GM23338 (cell line): ENCODE data around the gene SPRR2B. TPM values are rescaled to one million over a fixed set of nuclear protein-coding genes. Genes with fewer than 3 reads are reported as not detected.
A peak's percentile ranks its signal among the peaks of the same experiment; 100 is the strongest.

Experiments used
- ATAC-seq: fragments of 200-7000 bp; cut with Tn5 transposase; 3 replicates; pipeline ENCODE4 v1.9.1; 2020
- DNase-seq: peaks from one replicate; pipeline ENCODE4 v3.0.0-alpha.2; 2015; ENCODE audit warnings: low spot score
- H2AFZ ChIP-seq: fragments of 200-600 bp; sonication (generic); 2 replicates; pipeline ENCODE4 v1.8.0; 2016; ENCODE audit warnings: antibody characterized with exemption, mild to moderate bottlenecking, moderate library complexity
- H3F3A ChIP-seq: fragments of 200-600 bp; sonication (generic); replicated peaks from 2 replicates; pipeline ENCODE4 v1.8.0; 2017; ENCODE audit warnings: antibody characterized with exemption, mixed run types, low read depth
- H3K27ac ChIP-seq: fragments of 200-600 bp; sonication (generic); 2 replicates; pipeline ENCODE4 v1.6.1; 2016; ENCODE audit warnings: low read depth
- H3K27me3 ChIP-seq: fragments of 200-600 bp; sonication (generic); 2 replicates; pipeline ENCODE4 v1.8.0; 2016; ENCODE audit warnings: mild to moderate bottlenecking, mixed run types, moderate library complexity; ENCODE audit not compliant: insufficient read depth
- H3K36me3 ChIP-seq: fragments of 200-600 bp; sonication (generic); 2 replicates; pipeline ENCODE4 v1.8.0; 2016; ENCODE audit warnings: mild to moderate bottlenecking; ENCODE audit not compliant: insufficient read depth
- H3K4me1 ChIP-seq: fragments of 200-600 bp; sonication (generic); 2 replicates; pipeline ENCODE4 v1.8.0; 2016; ENCODE audit warnings: mild to moderate bottlenecking, moderate library complexity; ENCODE audit not compliant: insufficient read depth
- H3K4me2 ChIP-seq: fragments of 200-600 bp; sonication (generic); 2 replicates; pipeline ENCODE4 v1.7.1; 2017; ENCODE audit warnings: mixed run types
- H3K4me3 ChIP-seq: fragments of 200-600 bp; sonication (generic); 2 replicates; pipeline ENCODE4 v1.6.1; 2016; ENCODE audit warnings: mixed run types
- H3K79me2 ChIP-seq: fragments of 200-600 bp; sonication (generic); replicated peaks from 2 replicates; pipeline ENCODE4 v1.8.0; 2017; ENCODE audit warnings: mild to moderate bottlenecking; ENCODE audit not compliant: insufficient read depth
- H3K9me2 ChIP-seq: fragments of 200-600 bp; sonication (generic); 2 replicates; pipeline ENCODE4 v1.8.0; 2017; ENCODE audit not compliant: insufficient read depth
- H4K20me1 ChIP-seq: fragments of 200-600 bp; sonication (generic); replicated peaks from 2 replicates; pipeline ENCODE4 v1.8.0; 2017; ENCODE audit warnings: mild to moderate bottlenecking; ENCODE audit not compliant: insufficient read depth
- H3K27ac Mint-ChIP-seq: 2 replicates; pipeline ENCODE4 v1.8.0; 2020; ENCODE audit warnings: inconsistent platforms, mild to moderate bottlenecking, moderate library complexity, mixed read lengths
- H3K27me3 Mint-ChIP-seq: 3 replicates; pipeline ENCODE4 v1.8.0; 2022; ENCODE audit warnings: low read depth, mild to moderate bottlenecking, moderate library complexity, mixed read lengths, inconsistent platforms; ENCODE audit not compliant: insufficient read depth, poor library complexity
- H3K36me3 Mint-ChIP-seq: 3 replicates; pipeline ENCODE4 v1.8.0; 2021; ENCODE audit warnings: low read depth, mild to moderate bottlenecking, inconsistent platforms, moderate library complexity, mixed read lengths
- H3K4me1 Mint-ChIP-seq: 3 replicates; pipeline ENCODE4 v1.8.0; 2020; ENCODE audit warnings: mild to moderate bottlenecking, inconsistent platforms, mixed read lengths
- H3K4me3 Mint-ChIP-seq: 3 replicates; pipeline ENCODE4 v1.8.0; 2021; ENCODE audit warnings: moderate library complexity, mild to moderate bottlenecking, inconsistent platforms, mixed read lengths
- H3K9me3 Mint-ChIP-seq: 3 replicates; pipeline ENCODE4 v1.8.0; 2020; ENCODE audit warnings: moderate library complexity, mild to moderate bottlenecking, inconsistent platforms, mixed read lengths
- CREB1 ChIP-seq: fragments of 250-450 bp; sonication (Bioruptor Pico); IDR thresholded peaks from 2 replicates; pipeline ENCODE4 v1.5.0; 2020; ENCODE audit warnings: low read depth, mild to moderate bottlenecking, moderate library complexity
- CTCF ChIP-seq, 2 experiments: fragments of 200-600 bp in 1 of 2; sonication (generic) in 1 of 2; conservative IDR thresholded peaks; 2 replicates each; pipeline versions ENCODE4 v1.5.1 to v1.6.1; 2016 to 2017; ENCODE audit warnings: antibody characterized with exemption in 2 of 2, low read depth in 2 of 2, mild to moderate bottlenecking in 2 of 2, moderate library complexity in 1 of 2
- ETS1 ChIP-seq: IDR thresholded peaks from 2 replicates; pipeline ENCODE4 v1.6.1; 2016; ENCODE audit warnings: antibody characterized with exemption
- EZH2 ChIP-seq: fragments of 200-600 bp; sonication (generic); IDR thresholded peaks from one replicate; pipeline ENCODE4 v1.8.0; 2017; ENCODE audit warnings: antibody characterized with exemption, mild to moderate bottlenecking, low read depth; ENCODE audit not compliant: unreplicated experiment
- EZH2phosphoT487 ChIP-seq: fragments of 200-600 bp; sonication (generic); IDR thresholded peaks from one replicate; pipeline ENCODE4 v1.8.1; 2018; ENCODE audit warnings: antibody characterized with exemption; ENCODE audit not compliant: unreplicated experiment
- JUNB ChIP-seq: IDR thresholded peaks from one replicate; pipeline ENCODE4 v1.6.1; 2016; ENCODE audit warnings: antibody characterized with exemption; ENCODE audit not compliant: unreplicated experiment
- NANOG ChIP-seq: IDR thresholded peaks from 2 replicates; pipeline ENCODE4 v1.6.1; 2016; ENCODE audit warnings: antibody characterized with exemption, borderline replicate concordance
- POLR2AphosphoS5 ChIP-seq: IDR thresholded peaks from 2 replicates; pipeline ENCODE4 v1.6.1; 2016; ENCODE audit warnings: antibody characterized with exemption, low read depth
- STAT1 ChIP-seq: IDR thresholded peaks from one replicate; pipeline ENCODE4 v1.6.1; 2016; ENCODE audit warnings: antibody characterized with exemption; ENCODE audit not compliant: unreplicated experiment
- ZNF331 ChIP-seq: fragments of 250-450 bp; sonication (Bioruptor Pico); IDR thresholded peaks from 2 replicates; pipeline ENCODE4 v1.5.0; 2020; ENCODE audit warnings: low read depth, mild to moderate bottlenecking, moderate library complexity
- polyA plus RNA-seq: library from polyadenylated mRNA; unstranded; fragments of >200 nt; fragmentation: Nextera tagmentation; extraction: Ambion mirVana; gene quantifications from 2 replicates; pipeline ENCODE4 v1.2.1, GENCODE V29; 2016
- total RNA-seq: library from RNA; depleted of rRNA; stranded (reverse); fragments of >200 nt; shearing (Covaris generic); gene quantifications from 2 replicates; pipeline ENCODE4 v1.2.3, GENCODE V29; 2014
- TF ChIP-seq, protein P1 (sequence below): IDR thresholded peaks from one replicate; pipeline ENCODE4 v1.6.1; 2018; ENCODE audit warnings: antibody characterized with exemption; ENCODE audit not compliant: unreplicated experiment

SPRR2B gene
- total and polyA plus RNA-seq, 2 experiments from 2014 or later: not detected

- TF ChIP-seq, protein P1, sequence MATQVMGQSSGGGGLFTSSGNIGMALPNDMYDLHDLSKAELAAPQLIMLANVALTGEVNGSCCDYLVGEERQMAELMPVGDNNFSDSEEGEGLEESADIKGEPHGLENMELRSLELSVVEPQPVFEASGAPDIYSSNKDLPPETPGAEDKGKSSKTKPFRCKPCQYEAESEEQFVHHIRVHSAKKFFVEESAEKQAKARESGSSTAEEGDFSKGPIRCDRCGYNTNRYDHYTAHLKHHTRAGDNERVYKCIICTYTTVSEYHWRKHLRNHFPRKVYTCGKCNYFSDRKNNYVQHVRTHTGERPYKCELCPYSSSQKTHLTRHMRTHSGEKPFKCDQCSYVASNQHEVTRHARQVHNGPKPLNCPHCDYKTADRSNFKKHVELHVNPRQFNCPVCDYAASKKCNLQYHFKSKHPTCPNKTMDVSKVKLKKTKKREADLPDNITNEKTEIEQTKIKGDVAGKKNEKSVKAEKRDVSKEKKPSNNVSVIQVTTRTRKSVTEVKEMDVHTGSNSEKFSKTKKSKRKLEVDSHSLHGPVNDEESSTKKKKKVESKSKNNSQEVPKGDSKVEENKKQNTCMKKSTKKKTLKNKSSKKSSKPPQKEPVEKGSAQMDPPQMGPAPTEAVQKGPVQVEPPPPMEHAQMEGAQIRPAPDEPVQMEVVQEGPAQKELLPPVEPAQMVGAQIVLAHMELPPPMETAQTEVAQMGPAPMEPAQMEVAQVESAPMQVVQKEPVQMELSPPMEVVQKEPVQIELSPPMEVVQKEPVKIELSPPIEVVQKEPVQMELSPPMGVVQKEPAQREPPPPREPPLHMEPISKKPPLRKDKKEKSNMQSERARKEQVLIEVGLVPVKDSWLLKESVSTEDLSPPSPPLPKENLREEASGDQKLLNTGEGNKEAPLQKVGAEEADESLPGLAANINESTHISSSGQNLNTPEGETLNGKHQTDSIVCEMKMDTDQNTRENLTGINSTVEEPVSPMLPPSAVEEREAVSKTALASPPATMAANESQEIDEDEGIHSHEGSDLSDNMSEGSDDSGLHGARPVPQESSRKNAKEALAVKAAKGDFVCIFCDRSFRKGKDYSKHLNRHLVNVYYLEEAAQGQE: no peak
- TF ChIP-seq EZH2 (no peak), NANOG (no peak), ZNF331 (CRISPR knock-in tag) (no peak), ETS1 (no peak), CREB1 (CRISPR knock-in tag) (no peak), CTCF (conservative IDR thresholded peaks at IDR 0.05; ENCODE audit: low read depth in 2 of 2) (no peak)
These were observed 22.2 kb downstream of the SPRR2B start (continued) for GRCh38 chr1:153049211-153049610.

- DNase-seq: no peak
- H3F3A ChIP-seq: no peaks in the 10 kb centered on the region
- H4K20me1 ChIP-seq: no peaks in the 10 kb centered on the region
- no peak within 1 kb of the TSS for H3K4me2 ChIP-seq
- H3K4me3 Mint-ChIP-seq: no peak within 1 kb of the TSS
- H3K27me3 Mint-ChIP-seq: peaks cover 6% of the 10 kb centered on the region
- 0 out of 2 replicates have a peak within 1 kb of the TSS, but pooled peaks have one; percentile 28 for H2AFZ ChIP-seq
- no peaks in the 10 kb centered on the region for H3K9me3 Mint-ChIP-seq
- H3K27ac Mint-ChIP-seq: no peak within 1 kb of the TSS
- no peaks in the 10 kb centered on the region for H3K9me2 ChIP-seq
- H3K27ac ChIP-seq: no peak within 1 kb of the TSS
- H3K27me3 ChIP-seq: no peaks in the 10 kb centered on the region
- no peaks in the 10 kb centered on the region for H3K36me3 ChIP-seq
- no peak for ATAC-seq
- no peaks in the 10 kb centered on the region for H3K4me1 ChIP-seq
- no peaks in the 10 kb centered on the region for H3K4me1 Mint-ChIP-seq
- H3K36me3 Mint-ChIP-seq: no peaks in the 10 kb centered on the region
- no peaks in the 10 kb centered on the region for H3K79me2 ChIP-seq
- no peak within 1 kb of the TSS for H3K4me3 ChIP-seq
- TF ChIP-seq POLR2AphosphoS5: no peak
- no peak for TF ChIP-seq EZH2
- no peak for TF ChIP-seq CTCF (conservative IDR thresholded peaks at IDR 0.05; ENCODE audit: low read depth in 2 of 2)
- no peak for TF ChIP-seq STAT1
- TF ChIP-seq CREB1 (CRISPR knock-in tag): no peak
- no peak for TF ChIP-seq EZH2phosphoT487
- TF ChIP-seq ZNF331 (CRISPR knock-in tag): no peak
- TF ChIP-seq JUNB: no peak
- TF ChIP-seq, protein P1: no peak
These were observed 30.3 kb downstream of the SPRR2B start, which contains the start of gene SPRR2D for GRCh38 chr1:153040950-153041631. Gene SPRR2D, minus strand, starts transcription at chr1:153041120. Its CDS starts 774 bp downstream, at chr1:153040346.
